ENCODE data around the gene B4GALNT4.
A peak's percentile ranks its signal among the peaks of the same experiment; 100 is the strongest.
"Not testable (repeated sequence)": the region's sequence is repeated elsewhere in the genome, so short reads cannot be mapped to it uniquely, and the experiment has no call there.

Gene B4GALNT4

DNA sequence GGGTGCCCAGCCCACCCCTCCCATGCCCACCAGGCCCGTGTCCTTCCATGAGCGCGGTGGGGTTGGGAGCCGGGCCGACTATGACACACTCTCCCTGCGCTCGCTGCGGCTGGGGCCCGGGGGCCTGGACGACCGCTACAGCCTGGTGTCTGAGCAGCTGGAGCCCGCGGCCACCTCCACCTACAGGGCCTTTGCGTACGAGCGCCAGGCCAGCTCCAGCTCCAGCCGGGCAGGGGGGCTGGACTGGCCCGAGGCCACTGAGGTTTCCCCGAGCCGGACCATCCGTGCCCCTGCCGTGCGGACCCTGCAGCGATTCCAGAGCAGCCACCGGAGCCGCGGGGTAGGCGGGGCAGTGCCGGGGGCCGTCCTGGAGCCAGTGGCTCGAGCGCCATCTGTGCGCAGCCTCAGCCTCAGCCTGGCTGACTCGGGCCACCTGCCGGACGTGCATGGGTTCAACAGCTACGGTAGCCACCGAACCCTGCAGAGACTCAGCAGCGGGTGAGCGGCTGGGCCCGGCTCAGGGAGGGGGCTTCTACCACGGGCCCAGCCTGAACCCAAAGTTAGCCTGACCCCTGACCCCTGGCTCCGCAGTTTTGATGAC is 27.7 kb downstream of the B4GALNT4 start:
- TF ChIP-seq CTCF (IDR thresholded peaks at IDR 0.05; ENCODE audit: control extremely low read depth, extremely low read depth, low read depth, missing control alignments): peak; percentile 70
- peak; percentile 91 for DNase-seq (ENCODE audit: extremely low spot score)
- ChIA-PET CTCF (interaction anchor here (0.6 to 2.4 kb wide), 13 partner anchors 9 to 167 kb away, joined by 3 to 22 read pairs (median 4); partner anchors contain the start of genes ANO9 and IFITM2), POLR2A (no interaction called here)

GRCh38 chr11:398826-399225 is 29.5 kb downstream of the B4GALNT4 start:
- ChIA-PET POLR2A (no interaction called here), CTCF (interaction anchor here (0.7 kb wide), 2 partner anchors 50 to 53 kb away, joined by 3 read pairs; no protein-coding TSS in a partner anchor)
- no peak for TF ChIP-seq CTCF (IDR thresholded peaks at IDR 0.05; ENCODE audit: control extremely low read depth, extremely low read depth, low read depth, missing control alignments)
- no peak for DNase-seq (ENCODE audit: extremely low spot score)

- no peak for TF ChIP-seq CTCF (IDR thresholded peaks at IDR 0.05; ENCODE audit: control extremely low read depth, extremely low read depth, low read depth, missing control alignments)
- no peak for DNase-seq (ENCODE audit: extremely low spot score)
- ChIA-PET CTCF (no interaction called here), POLR2A (no interaction called here)
These were observed 30.5 kb downstream of the B4GALNT4 start for GRCh38 chr11:399731-400211.

DNA sequence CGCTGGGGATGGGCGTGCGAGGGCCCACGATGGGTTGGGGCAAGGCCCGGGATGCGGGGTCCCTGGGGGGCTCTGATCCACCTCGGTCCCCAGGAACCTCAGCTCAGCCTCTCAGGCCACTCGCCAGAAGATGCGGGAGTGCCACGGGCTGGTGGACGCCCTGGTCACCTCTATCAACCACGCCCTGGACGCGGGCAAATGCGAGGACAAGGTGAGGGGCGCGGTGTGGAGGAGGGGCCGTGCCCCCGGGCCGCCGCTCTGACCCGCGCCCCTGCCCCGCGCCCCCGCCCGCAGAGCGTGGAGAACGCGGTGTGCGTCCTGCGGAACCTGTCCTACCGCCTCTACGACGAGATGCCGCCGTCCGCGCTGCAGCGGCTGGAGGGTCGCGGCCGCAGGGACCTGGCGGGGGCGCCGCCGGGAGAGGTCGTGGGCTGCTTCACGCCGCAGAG is 31.0 kb downstream of the B4GALNT4 start:
- POLR2A ChIA-PET: no interaction called here
- no peak for TF ChIP-seq CTCF (IDR thresholded peaks at IDR 0.05; ENCODE audit: control extremely low read depth, extremely low read depth, low read depth, missing control alignments)
- CTCF ChIA-PET: no interaction called here
- DNase-seq (ENCODE audit: extremely low spot score): no peak

DNA sequence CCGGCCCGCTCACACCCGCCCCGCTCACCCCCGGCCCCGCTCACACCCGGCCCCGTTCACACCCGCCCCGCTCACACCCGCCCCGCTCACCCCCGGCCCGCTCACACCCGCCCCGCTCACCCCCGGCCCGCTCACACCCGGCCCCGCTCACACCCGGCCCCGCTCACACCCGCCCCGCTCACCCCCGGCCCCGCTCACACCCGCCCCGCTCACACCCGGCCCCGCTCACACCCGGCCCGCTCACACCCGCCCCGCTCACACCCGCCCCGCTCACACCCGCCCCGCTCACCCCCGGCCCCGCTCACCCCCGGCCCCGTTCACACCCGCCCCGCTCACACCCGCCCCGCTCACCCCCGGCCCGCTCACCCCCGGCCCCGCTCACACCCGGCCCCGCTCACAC is 31.9 kb downstream of the B4GALNT4 start:
- POLR2A ChIA-PET; CTCF ChIA-PET; DNase-seq (ENCODE audit: extremely low spot score): not testable (repeated sequence)

DNA sequence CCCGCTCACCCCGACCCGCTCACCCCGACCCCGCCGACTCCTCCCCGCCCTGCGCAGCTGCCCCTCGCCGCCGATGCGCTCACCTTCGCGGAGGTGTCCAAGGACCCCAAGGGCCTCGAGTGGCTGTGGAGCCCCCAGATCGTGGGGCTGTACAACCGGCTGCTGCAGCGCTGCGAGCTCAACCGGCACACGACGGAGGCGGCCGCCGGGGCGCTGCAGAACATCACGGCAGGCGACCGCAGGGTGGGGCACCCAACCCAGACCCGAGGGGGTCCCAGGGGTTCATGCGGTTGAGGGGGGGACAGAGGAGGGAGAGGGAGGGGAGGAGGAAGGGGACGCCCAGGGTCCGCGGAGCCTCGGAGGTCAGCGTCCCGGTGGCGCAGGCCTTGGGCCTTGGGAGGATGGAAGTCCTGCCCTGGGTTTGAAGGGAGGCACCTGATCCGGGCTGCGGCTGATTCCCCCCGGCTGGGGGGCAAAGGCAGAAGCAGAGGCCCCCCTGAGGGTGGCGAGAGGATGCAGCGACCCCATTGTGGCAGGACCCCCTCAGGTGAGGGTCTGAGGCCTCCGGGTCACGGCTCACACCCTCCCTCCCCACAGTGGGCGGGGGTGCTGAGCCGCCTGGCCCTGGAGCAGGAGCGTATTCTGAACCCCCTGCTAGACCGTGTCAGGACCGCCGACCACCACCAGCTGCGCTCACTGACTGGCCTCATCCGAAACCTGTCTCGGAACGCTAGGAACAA is 33.9 kb downstream of the B4GALNT4 start:
- POLR2A ChIA-PET: no interaction called here
- DNase-seq (ENCODE audit: extremely low spot score): no peak
- no peak for TF ChIP-seq CTCF (IDR thresholded peaks at IDR 0.05; ENCODE audit: control extremely low read depth, extremely low read depth, low read depth, missing control alignments)
- CTCF ChIA-PET: no interaction called here

All from GM10248 (cell line).